GM06990 (cell line): Measurements from ENCODE around the gene CLSTN1.
"Not testable (repeated sequence)": the region's sequence is repeated elsewhere in the genome, so short reads cannot be mapped to it uniquely, and the experiment has no call there.

ENCODE experiments used
- DNase-seq: peaks from one replicate; pipeline ENCODE4 v3.0.0-alpha.2; 2011; ENCODE audit not compliant: insufficient read length; ENCODE audit errors: extremely low read depth
- H3K27me3 ChIP-seq: replicated peaks from 2 replicates; pipeline ENCODE4 v1.6.0; 2011; ENCODE audit warnings: low read length; ENCODE audit not compliant: control insufficient read depth, insufficient read depth
- H3K36me3 ChIP-seq: 2 replicates; pipeline ENCODE4 v1.5.1; 2011; ENCODE audit warnings: low read length; ENCODE audit not compliant: control insufficient read depth, insufficient read depth
- H3K4me3 ChIP-seq: replicated peaks from 2 replicates; pipeline ENCODE4 v1.5.1; 2011; ENCODE audit warnings: low read depth, mild to moderate bottlenecking, control low read depth, low read length
- CTCF ChIP-seq: IDR thresholded peaks from 2 replicates; pipeline ENCODE4 v1.5.1; 2011; ENCODE audit warnings: low read length, control low read depth, mild to moderate bottlenecking, inconsistent platforms; ENCODE audit not compliant: insufficient read depth, poor library complexity, severe bottlenecking

Gene CLSTN1

GRCh38 chr1:9753121-9753531 lies 70.6 kb downstream of the CLSTN1 start:
- TF ChIP-seq CTCF = no peak
- no peak for DNase-seq
- Histone ChIP-seq H3K36me3 (peaks cover 7% of the 10 kb centered on the region; the same call in 1 of the 2 replicates), H3K4me3 (no peak overlapping the region), H3K27me3 (no peaks in the 10 kb centered on the region)

- Histone ChIP-seq H3K4me3 (no peak overlapping the region), H3K27me3 (no peaks in the 10 kb centered on the region), H3K36me3 (peaks cover 7% of the 10 kb centered on the region; the same call in 1 of the 2 replicates)
- no peak for TF ChIP-seq CTCF
- no peak for DNase-seq
Measured at GRCh38 chr1:9751971-9752370, 71.8 kb downstream of the CLSTN1 start.

GRCh38 chr1:9749361-9749760 lies 74.4 kb downstream of the CLSTN1 start:
- TF ChIP-seq CTCF = no peak

GRCh38 chr1:9748391-9748790 lies 75.4 kb downstream of the CLSTN1 start:
- H3K4me3 ChIP-seq, H3K27me3 ChIP-seq, DNase-seq: not testable (repeated sequence)
- H3K36me3 ChIP-seq = peaks cover 16% of the 10 kb centered on the region

More at GRCh38 chr1:9749361-9749760, 74.4 kb downstream of the CLSTN1 start:
- Histone ChIP-seq H3K4me3 (no peak overlapping the region), H3K36me3 (peaks cover 7% of the 10 kb centered on the region; the same call in 1 of the 2 replicates), H3K27me3 (no peaks in the 10 kb centered on the region)
- no peak for DNase-seq

- Histone ChIP-seq H3K4me3 (no peak overlapping the region), H3K36me3 (peaks cover 17% of the 10 kb centered on the region), H3K27me3 (no peaks in the 10 kb centered on the region)
- no peak for DNase-seq
- no peak for TF ChIP-seq CTCF
Measured at GRCh38 chr1:9746651-9747050, 77.1 kb downstream of the CLSTN1 start.

- DNase-seq = no peak
- peaks cover 15% of the 10 kb centered on the region for H3K36me3 ChIP-seq
- no peak for TF ChIP-seq CTCF
- H3K4me3 ChIP-seq = no peak overlapping the region
- H3K27me3 ChIP-seq = no peaks in the 10 kb centered on the region
Measured at GRCh38 chr1:9746211-9746610, 77.6 kb downstream of the CLSTN1 start.
